Measurements from ENCODE around the gene PHACTR1.

PHACTR1 gene

GRCh38 chr6:12849809-12850198 is 133.2 kb downstream of the PHACTR1 start:
- TF ChIP-seq PKNOX1 (IDR thresholded peaks at IDR 0.05): no peak
- TF ChIP-seq TARDBP (IDR thresholded peaks at IDR 0.05): no peak
- no peak for TF ChIP-seq HDGF (IDR thresholded peaks at IDR 0.05; ENCODE audit: borderline replicate concordance)
- TF ChIP-seq L3MBTL2 (conservative IDR thresholded peaks at IDR 0.05): no peak
- TF ChIP-seq SP1 (IDR thresholded peaks at IDR 0.05): no peak
- no peak for TF ChIP-seq SUZ12 (IDR thresholded peaks at IDR 0.05)
- no peak for TF ChIP-seq FOXM1 (IDR thresholded peaks at IDR 0.05; ENCODE audit: borderline replicate concordance)
- no peak for TF ChIP-seq ARNT (IDR thresholded peaks at IDR 0.05)
- TF ChIP-seq LEF1 (IDR thresholded peaks at IDR 0.05; ENCODE audit: borderline replicate concordance): no peak
- no peak for TF ChIP-seq FOXK2 (IDR thresholded peaks at IDR 0.05)
- no peak for TF ChIP-seq ELF4 (IDR thresholded peaks at IDR 0.05)
- no peak for TF ChIP-seq FOXA1 (IDR thresholded peaks at IDR 0.05)
- TF ChIP-seq CTBP1 (IDR thresholded peaks at IDR 0.05; ENCODE audit: borderline replicate concordance): no peak
- TF ChIP-seq NFRKB (IDR thresholded peaks at IDR 0.05): no peak
- POLR2A ChIA-PET: no interaction called here
- CTCF ChIA-PET: no interaction called here
- DNase-seq (ENCODE audit: extremely low spot score): no peak

DNA sequence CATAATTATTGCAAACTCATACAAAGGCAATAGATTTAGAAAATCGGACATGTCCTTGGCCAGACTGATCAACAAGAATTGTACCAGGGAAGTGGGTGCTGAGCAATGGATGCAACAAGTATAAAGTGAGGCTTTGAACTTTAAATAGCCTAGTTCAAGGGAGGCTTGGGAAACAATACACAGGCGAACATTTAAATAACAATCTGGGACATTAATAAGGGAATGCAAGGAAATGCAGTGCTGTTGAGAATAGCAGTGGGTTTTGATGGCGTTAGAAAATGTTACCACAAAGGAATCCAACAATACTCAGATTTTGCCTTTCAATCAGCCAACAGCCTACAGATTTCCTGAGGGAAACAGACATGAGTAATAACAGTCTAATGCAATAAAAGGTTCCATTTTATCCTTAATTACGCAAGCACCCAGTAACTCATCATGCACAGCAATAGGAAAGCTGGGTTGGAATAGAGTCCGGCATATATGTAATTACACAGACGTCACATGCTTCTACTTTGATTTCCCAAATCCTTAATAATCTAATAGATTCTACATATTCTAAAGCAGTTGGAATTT is 134.6 kb downstream of the PHACTR1 start:
- no peak for DNase-seq (ENCODE audit: extremely low spot score)
- CTCF ChIA-PET: no interaction called here
- no peak for TF ChIP-seq ARNT (IDR thresholded peaks at IDR 0.05)
- TF ChIP-seq ZNF384 (IDR thresholded peaks at IDR 0.05): no peak
- TF ChIP-seq SUZ12 (IDR thresholded peaks at IDR 0.05): no peak
- TF ChIP-seq SP1 (IDR thresholded peaks at IDR 0.05): no peak
- TF ChIP-seq ELF4 (IDR thresholded peaks at IDR 0.05): no peak
- TF ChIP-seq FOXA1 (IDR thresholded peaks at IDR 0.05): no peak
- no peak for TF ChIP-seq NFRKB (IDR thresholded peaks at IDR 0.05)
- no peak for TF ChIP-seq LEF1 (IDR thresholded peaks at IDR 0.05; ENCODE audit: borderline replicate concordance)
- no peak for TF ChIP-seq BHLHE40 (IDR thresholded peaks at IDR 0.05; ENCODE audit: borderline replicate concordance)
- TF ChIP-seq L3MBTL2 (conservative IDR thresholded peaks at IDR 0.05): no peak
- no peak for TF ChIP-seq FOXK2 (IDR thresholded peaks at IDR 0.05)
- TF ChIP-seq HDGF (IDR thresholded peaks at IDR 0.05; ENCODE audit: borderline replicate concordance): no peak
- TF ChIP-seq TARDBP (IDR thresholded peaks at IDR 0.05): no peak
- TF ChIP-seq FOXM1 (IDR thresholded peaks at IDR 0.05; ENCODE audit: borderline replicate concordance): no peak
- no peak for TF ChIP-seq PKNOX1 (IDR thresholded peaks at IDR 0.05)
- TF ChIP-seq CTBP1 (IDR thresholded peaks at IDR 0.05; ENCODE audit: borderline replicate concordance): no peak
- POLR2A ChIA-PET: no interaction called here

- DNase-seq (ENCODE audit: extremely low spot score): no peak
- ChIA-PET POLR2A (no interaction called here), CTCF (no interaction called here)
- TF ChIP-seq FOXA1 (IDR thresholded peaks at IDR 0.05) (no peak), ZNF384 (IDR thresholded peaks at IDR 0.05) (no peak), L3MBTL2 (conservative IDR thresholded peaks at IDR 0.05) (no peak), CTBP1 (IDR thresholded peaks at IDR 0.05; ENCODE audit: borderline replicate concordance) (no peak), ARNT (IDR thresholded peaks at IDR 0.05) (no peak), BHLHE40 (IDR thresholded peaks at IDR 0.05; ENCODE audit: borderline replicate concordance) (no peak), HDGF (IDR thresholded peaks at IDR 0.05; ENCODE audit: borderline replicate concordance) (no peak), NFRKB (IDR thresholded peaks at IDR 0.05) (no peak), FOXK2 (IDR thresholded peaks at IDR 0.05) (no peak), SUZ12 (IDR thresholded peaks at IDR 0.05) (no peak), LEF1 (IDR thresholded peaks at IDR 0.05; ENCODE audit: borderline replicate concordance) (no peak), PKNOX1 (IDR thresholded peaks at IDR 0.05) (no peak), FOXM1 (IDR thresholded peaks at IDR 0.05; ENCODE audit: borderline replicate concordance) (no peak), ELF4 (IDR thresholded peaks at IDR 0.05) (no peak), SP1 (IDR thresholded peaks at IDR 0.05) (no peak), TARDBP (IDR thresholded peaks at IDR 0.05) (no peak)
Measured at GRCh38 chr6:12861603-12862002, 145.0 kb downstream of the PHACTR1 start.

- CTCF ChIA-PET: interaction anchor here (1.0 kb wide), 1 partner anchor 9 kb away, joined by 3 read pairs; no protein-coding TSS in a partner anchor
- no peak for DNase-seq (ENCODE audit: extremely low spot score)
- POLR2A ChIA-PET: no interaction called here
- no peak for TF ChIP-seq FOXM1 (IDR thresholded peaks at IDR 0.05; ENCODE audit: borderline replicate concordance)
- TF ChIP-seq NFRKB (IDR thresholded peaks at IDR 0.05): no peak
- TF ChIP-seq L3MBTL2 (conservative IDR thresholded peaks at IDR 0.05): no peak
- TF ChIP-seq FOXA1 (IDR thresholded peaks at IDR 0.05): no peak
- TF ChIP-seq LEF1 (IDR thresholded peaks at IDR 0.05; ENCODE audit: borderline replicate concordance): no peak
- no peak for TF ChIP-seq TARDBP (IDR thresholded peaks at IDR 0.05)
- no peak for TF ChIP-seq ARNT (IDR thresholded peaks at IDR 0.05)
- TF ChIP-seq CTBP1 (IDR thresholded peaks at IDR 0.05; ENCODE audit: borderline replicate concordance): no peak
- no peak for TF ChIP-seq FOXK2 (IDR thresholded peaks at IDR 0.05)
- TF ChIP-seq SUZ12 (IDR thresholded peaks at IDR 0.05): no peak
- TF ChIP-seq ELF4 (IDR thresholded peaks at IDR 0.05): no peak
- TF ChIP-seq PKNOX1 (IDR thresholded peaks at IDR 0.05): no peak
- TF ChIP-seq ZNF384 (IDR thresholded peaks at IDR 0.05): no peak
- no peak for TF ChIP-seq HDGF (IDR thresholded peaks at IDR 0.05; ENCODE audit: borderline replicate concordance)
- TF ChIP-seq BHLHE40 (IDR thresholded peaks at IDR 0.05; ENCODE audit: borderline replicate concordance): no peak
- TF ChIP-seq SP1 (IDR thresholded peaks at IDR 0.05): no peak
Measured at GRCh38 chr6:12865117-12865516, 148.6 kb downstream of the PHACTR1 start.

DNA sequence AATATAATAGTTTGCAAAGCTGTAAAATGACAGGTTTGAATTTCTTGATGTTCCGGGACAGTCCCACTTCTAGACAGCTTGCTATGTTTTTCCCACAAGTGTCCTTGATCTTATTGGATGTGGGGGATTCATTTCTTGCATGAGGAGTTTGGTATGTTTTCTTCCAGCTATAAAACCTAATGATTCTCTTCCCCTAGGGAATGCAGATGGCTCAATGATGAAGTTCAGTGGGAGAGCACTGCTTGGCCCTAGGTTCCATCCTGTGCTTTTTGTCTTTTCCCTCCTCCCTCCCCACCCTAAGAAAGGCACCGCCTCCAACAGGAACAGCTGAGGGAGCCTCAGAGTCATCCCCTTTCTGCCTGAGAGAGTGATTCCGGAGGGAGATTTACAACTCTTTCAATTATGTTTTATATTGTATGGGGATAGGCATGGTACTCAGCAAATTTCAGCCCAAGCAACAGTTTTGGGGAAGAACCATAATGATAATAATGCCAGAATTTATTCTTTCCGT is 149.2 kb downstream of the PHACTR1 start:
- TF ChIP-seq PKNOX1 (IDR thresholded peaks at IDR 0.05) (no peak), HDGF (IDR thresholded peaks at IDR 0.05; ENCODE audit: borderline replicate concordance) (no peak), SP1 (IDR thresholded peaks at IDR 0.05) (no peak), ZNF384 (IDR thresholded peaks at IDR 0.05) (no peak), NFRKB (IDR thresholded peaks at IDR 0.05) (no peak), LEF1 (IDR thresholded peaks at IDR 0.05; ENCODE audit: borderline replicate concordance) (no peak), BHLHE40 (IDR thresholded peaks at IDR 0.05; ENCODE audit: borderline replicate concordance) (no peak), TARDBP (IDR thresholded peaks at IDR 0.05) (no peak), FOXK2 (IDR thresholded peaks at IDR 0.05) (no peak), FOXM1 (IDR thresholded peaks at IDR 0.05; ENCODE audit: borderline replicate concordance) (no peak), FOXA1 (IDR thresholded peaks at IDR 0.05) (no peak), CTBP1 (IDR thresholded peaks at IDR 0.05; ENCODE audit: borderline replicate concordance) (no peak)
- no peak for DNase-seq (ENCODE audit: extremely low spot score)
- POLR2A ChIA-PET: no interaction called here
- CTCF ChIA-PET: interaction anchor here (1.0 kb wide), 1 partner anchor 10 kb away, joined by 3 read pairs; no protein-coding TSS in a partner anchor
